Epithelial cell of alveolus of lung (primary cell): ENCODE measurements around the gene CBLN1. TPM values are rescaled to one million over a fixed set of nuclear protein-coding genes. Genes with fewer than 3 reads are reported as not detected.

Source experiments
- total RNA-seq: library from RNA; depleted of rRNA; stranded (reverse); fragments of >200 nt; gene quantifications from 2 replicates; pipeline ENCODE4 v1.2.1, GENCODE V29; 2015

CBLN1 gene
- total RNA-seq: under 0.01 TPM in 1 of 2 replicates, not detected in the other

DNA sequence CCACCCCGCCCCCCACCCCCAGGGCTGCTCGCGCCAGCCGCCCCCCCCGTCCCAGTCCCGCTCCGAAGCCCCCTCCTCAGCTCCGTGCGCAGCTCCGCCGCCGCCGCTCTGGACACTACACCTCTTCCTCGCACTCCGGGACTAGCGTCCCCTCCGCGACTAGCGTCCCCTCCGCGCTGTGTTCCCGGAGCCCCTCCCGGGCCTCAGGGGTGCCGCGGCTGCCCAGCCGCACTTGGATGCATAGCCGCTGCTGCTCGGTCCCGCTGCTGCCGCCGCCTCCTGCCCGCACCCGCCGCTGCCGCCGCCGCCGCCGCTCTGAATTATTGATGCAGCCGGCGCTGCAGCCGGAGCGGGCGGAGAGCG is at the start of gene CBLN1:
Gene CBLN1, minus strand, starts transcription at position 359 of the 363 bp plus-strand sequence. CDS start 373 bp downstream, outside the sequence.

Other genes starting within 250 kb of the CBLN1 start
- gene C16orf78, start 92.0 kb upstream of the CBLN1 start, total RNA-seq: not detected in 2 replicates